H1 (cell line): ENCODE measurements around the gene MAP7D1. TPM values are rescaled to one million over a fixed set of nuclear protein-coding genes. Genes with fewer than 3 reads are reported as not detected.

Experiments used
- CTCF ChIA-PET: fragments of 300-600 bp; sonication (Branson Sonifier 250); formaldehyde crosslinking; loops from one replicate; lab custom pipeline; 2021; ENCODE audit not compliant: partially characterized antibody; lab: Charles Lee
- POLR2A ChIA-PET: fragments of 300-600 bp; sonication (Branson Sonifier 250); formaldehyde crosslinking; loops from one replicate; lab custom pipeline; 2021; ENCODE audit warnings: inconsistent platforms; ENCODE audit not compliant: partially characterized antibody; lab: Charles Lee
- DNase-seq, 2 experiments: peaks; one replicate each; pipeline versions ENCODE4 v3.0.0 to v3.0.0-alpha.2; 2010 to 2022; ENCODE audit warnings: low spot score in 2 of 2, low read depth in 1 of 2, mixed read lengths in 1 of 2
- FAIRE-seq: peaks from 2 replicates; lab custom pipeline; 2011; peaks lifted over from hg19 to GRCh38; lab: Jason Lieb, UNC
- H2AFZ ChIP-seq: 2 replicates; pipeline ENCODE4 v1.8.1; 2012; ENCODE audit warnings: low read length, inconsistent platforms
- H2AK5ac ChIP-seq: 2 replicates; pipeline ENCODE4 v1.6.1; 2013; ENCODE audit warnings: low read depth, low read length
- H2BK120ac ChIP-seq: replicated peaks from 2 replicates; pipeline ENCODE3; 2013; ENCODE audit warnings: low read depth, low read length, inconsistent platforms
- H2BK12ac ChIP-seq: 2 replicates; pipeline ENCODE4 v1.6.1; 2013; ENCODE audit warnings: low read depth, low read length
- H2BK15ac ChIP-seq: 2 replicates; pipeline ENCODE4 v1.6.1; 2013; ENCODE audit warnings: low read length
- H2BK20ac ChIP-seq: 2 replicates; pipeline ENCODE4 v1.6.1; 2013; ENCODE audit warnings: low read length
- H2BK5ac ChIP-seq: 2 replicates; pipeline ENCODE4 v1.6.1; 2013; ENCODE audit warnings: low read depth, low read length
- H3K14ac ChIP-seq: 2 replicates; pipeline ENCODE4 v1.6.1; 2013; ENCODE audit warnings: inconsistent platforms; ENCODE audit not compliant: insufficient read length
- H3K18ac ChIP-seq: 2 replicates; pipeline ENCODE4 v1.6.1; 2013; ENCODE audit warnings: low read length; ENCODE audit errors: extremely low read depth
- H3K23ac ChIP-seq: 2 replicates; pipeline ENCODE4 v1.6.1; 2013; ENCODE audit warnings: inconsistent platforms; ENCODE audit not compliant: insufficient read length
- H3K23me2 ChIP-seq: 2 replicates; pipeline ENCODE4 v1.6.1; 2013; ENCODE audit warnings: low read depth, low read length
- H3K27ac ChIP-seq: 2 replicates; pipeline ENCODE4 v1.6.1; 2011; ENCODE audit warnings: low read depth, low read length, inconsistent platforms
- H3K27me3 ChIP-seq, 4 experiments: replicated peaks in 1 of 4; 1 replicate in 1 of 4; 2 replicates in 3 of 4; pipeline versions ENCODE4 v1.6.1 to v1.8.1; 2011 to 2013; ENCODE audit warnings: low read length in 3 of 4, mild to moderate bottlenecking in 3 of 4, inconsistent platforms in 2 of 4, mixed read lengths in 2 of 4, moderate library complexity in 1 of 4; ENCODE audit not compliant: control insufficient read depth in 3 of 4, insufficient read depth in 3 of 4; ENCODE audit errors: extremely low read depth in 1 of 4
- H3K36me3 ChIP-seq, 4 experiments: 2 replicates each; pipeline versions ENCODE4 v1.6.1 to v1.8.1; 2011 to 2013; ENCODE audit warnings: mild to moderate bottlenecking in 4 of 4, low read length in 3 of 4, moderate library complexity in 2 of 4, control low read depth in 1 of 4, inconsistent platforms in 1 of 4; ENCODE audit not compliant: insufficient read depth in 4 of 4, control insufficient read depth in 2 of 4
- H3K4ac ChIP-seq: replicated peaks from 2 replicates; pipeline ENCODE3; 2013; ENCODE audit warnings: low read length, low read depth, mixed read lengths, inconsistent platforms; ENCODE audit not compliant: insufficient read length
- H3K4me1 ChIP-seq, 4 experiments: replicated peaks in 1 of 4; 1 replicate in 1 of 4; 2 replicates in 3 of 4; pipeline versions ENCODE4 v1.6.1 to v1.8.1; 2011 to 2013; ENCODE audit warnings: low read length in 3 of 4, inconsistent platforms in 2 of 4, mixed read lengths in 1 of 4; ENCODE audit not compliant: insufficient read depth in 4 of 4, control insufficient read depth in 3 of 4
- H3K4me2 ChIP-seq, 2 experiments: 2 replicates each; pipeline versions ENCODE4 v1.6.1 to v1.8.1; 2011 to 2013; ENCODE audit warnings: low read depth in 2 of 2, low read length in 2 of 2, control low read depth in 1 of 2, inconsistent platforms in 1 of 2, mild to moderate bottlenecking in 1 of 2; ENCODE audit not compliant: insufficient read depth in 1 of 2
- H3K4me3 ChIP-seq, 4 experiments: fragments of 200-600, 300-600 bp in 1 of 4; sonication (generic), shearing (Covaris generic), sonication (Bioruptor Twin) in 1 of 4; 2 replicates each; pipeline versions ENCODE4 v1.5.1 to v1.8.1; 2011 to 2016; ENCODE audit warnings: low read length in 4 of 4, low read depth in 3 of 4, control low read depth in 2 of 4, inconsistent platforms in 2 of 4, mild to moderate bottlenecking in 2 of 4, mixed read lengths in 1 of 4, moderate library complexity in 1 of 4; ENCODE audit not compliant: insufficient read depth in 2 of 4; ENCODE audit errors: extremely low read depth in 1 of 4
- H3K56ac ChIP-seq: replicated peaks from 2 replicates; pipeline ENCODE3; 2013; ENCODE audit warnings: low read depth, mild to moderate bottlenecking, mixed read lengths, low read length, inconsistent platforms; ENCODE audit not compliant: insufficient read length
- H3K79me1 ChIP-seq: 2 replicates; pipeline ENCODE4 v1.6.1; 2013; ENCODE audit warnings: low read depth, low read length, control low read depth
- H3K79me2 ChIP-seq, 2 experiments: 2 replicates each; pipeline versions ENCODE4 v1.6.1 to v1.8.1; 2012 to 2013; ENCODE audit warnings: low read length in 2 of 2, mild to moderate bottlenecking in 2 of 2, inconsistent platforms in 1 of 2; ENCODE audit not compliant: insufficient read depth in 2 of 2, control insufficient read depth in 1 of 2
- H3K9ac ChIP-seq, 4 experiments: replicated peaks in 1 of 4; 1 replicate in 1 of 4; 2 replicates in 3 of 4; pipeline versions ENCODE4 v1.6.1 to v1.8.1; 2011 to 2013; ENCODE audit warnings: low read depth in 3 of 4, low read length in 3 of 4, control low read depth in 2 of 4, mild to moderate bottlenecking in 2 of 4, moderate library complexity in 2 of 4, inconsistent platforms in 1 of 4; ENCODE audit errors: extremely low read depth in 1 of 4
- H3K9me3 ChIP-seq, 2 experiments: 2 replicates each; pipeline versions ENCODE4 v1.6.1 to v1.8.1; 2012 to 2013; ENCODE audit warnings: mild to moderate bottlenecking in 2 of 2, moderate library complexity in 2 of 2, control low read depth in 1 of 2, inconsistent platforms in 1 of 2, low read depth in 1 of 2, low read length in 1 of 2, mixed read lengths in 1 of 2; ENCODE audit not compliant: insufficient read depth in 2 of 2
- H4K20me1 ChIP-seq, 2 experiments: replicated peaks in 1 of 2; 2 replicates each; pipeline versions ENCODE3 to v1.8.1; 2011 to 2013; ENCODE audit warnings: inconsistent platforms in 2 of 2, low read length in 2 of 2, mild to moderate bottlenecking in 1 of 2; ENCODE audit not compliant: insufficient read depth in 2 of 2, control insufficient read depth in 1 of 2
- H4K5ac ChIP-seq: 2 replicates; pipeline ENCODE4 v1.6.1; 2013; ENCODE audit warnings: low read length, low read depth, mixed read lengths, inconsistent platforms; ENCODE audit not compliant: insufficient read length
- H4K8ac ChIP-seq: 2 replicates; pipeline ENCODE4 v1.8.0; 2013; ENCODE audit warnings: mild to moderate bottlenecking, moderate library complexity, low read length, inconsistent platforms; ENCODE audit not compliant: insufficient read depth; ENCODE audit errors: extremely low read depth
- H4K91ac ChIP-seq: replicated peaks from 2 replicates; pipeline ENCODE3; 2013; ENCODE audit warnings: low read length, mixed read lengths, inconsistent platforms; ENCODE audit not compliant: insufficient read length
- BRCA1 ChIP-seq: IDR thresholded peaks from 2 replicates; pipeline ENCODE4 v1.6.1; 2012; ENCODE audit warnings: low read depth, low read length, improper control_type of control experiment
- EP300 ChIP-seq, 2 experiments: IDR thresholded peaks; 1 replicate in 1 of 2; 2 replicates in 1 of 2; pipeline ENCODE4 v1.6.1; 2011 to 2012; ENCODE audit warnings: low read depth in 2 of 2, low read length in 2 of 2, mild to moderate bottlenecking in 2 of 2, borderline replicate concordance in 1 of 2, inconsistent platforms in 1 of 2, moderate library complexity in 1 of 2
- POLR2A ChIP-seq, 2 experiments: IDR thresholded peaks; 1 replicate in 1 of 2; 2 replicates in 1 of 2; pipeline ENCODE4 v1.6.1; 2011; ENCODE audit warnings: low read depth in 2 of 2, low read length in 2 of 2, mild to moderate bottlenecking in 2 of 2; ENCODE audit errors: control extremely low read depth in 1 of 2
- SIX5 ChIP-seq: IDR thresholded peaks from 2 replicates; pipeline ENCODE4 v1.6.1; 2011; ENCODE audit warnings: mild to moderate bottlenecking, low read depth, low read length
- SP2 ChIP-seq: IDR thresholded peaks from 2 replicates; pipeline ENCODE4 v1.6.1; 2012; ENCODE audit warnings: mild to moderate bottlenecking, low read length, inconsistent platforms
- SRF ChIP-seq: IDR thresholded peaks from 2 replicates; pipeline ENCODE4 v1.6.1; 2011; ENCODE audit warnings: mild to moderate bottlenecking, low read depth, low read length, moderate library complexity
- WGBS, 2 experiments: shearing (Covaris generic) in 1 of 2; methylation state at CpG; one replicate each; pipeline versions ENCODE4 v1.1.6 to v1.1.7; 2013 to 2015; ENCODE audit warnings: low lambda C conversion rate in 2 of 2, mixed read lengths in 2 of 2, inconsistent platforms in 1 of 2, low coverage in 1 of 2, missing lambda C conversion rate in 1 of 2; ENCODE audit not compliant: insufficient replicate concordance in 2 of 2, insufficient coverage in 1 of 2, insufficient read length in 1 of 2; ENCODE audit errors: extremely low coverage in 1 of 2, missing lambda C conversion rate in 1 of 2; 5-methylcytosine and 5-hydroxymethylcytosine counted together
- polyA plus RNA-seq, 7 experiments: library from polyadenylated mRNA; depleted of rRNA in 3 of 7; stranded (reverse) in 5 of 7; unstranded in 2 of 7; fragments of >200 nt in 5 of 7; fragments of 200-250 nt in 2 of 7; gene quantifications; 1 replicate in 5 of 7; 2 replicates in 1 of 7; 4 replicates in 1 of 7; pipeline versions ENCODE4 v1.2.1 to v1.2.3, GENCODE V29; 2011 to 2013; ENCODE audit warnings: missing spikeins in 2 of 7, mixed read lengths in 2 of 7
- total RNA-seq: library from RNA; stranded (reverse); fragmentation: NEBNext Ultra II Directional; extraction: Animal tissue kit (Norgen Biotek cat#: 25700); gene quantifications from 2 replicates; pipeline ENCODE4 v1.2.1, GENCODE V29; 2021

MAP7D1 gene
- total and polyA plus RNA-seq, 2 of the 8 experiments (the other 6 are each of a cell fraction or from before 2014, with no cell fraction given), result 18.2 to 52.4 TPM

- no peak overlapping the region for H3K4me2 ChIP-seq
- H2BK12ac ChIP-seq, result no peak overlapping the region
- no peak overlapping the region for H3K18ac ChIP-seq
- H3K27ac ChIP-seq, result no peak overlapping the region
- no peak overlapping the region for H2AK5ac ChIP-seq
- no peaks in the 10 kb centered on the region for H3K23me2 ChIP-seq
- H3K27me3 ChIP-seq, result no peaks in the 10 kb centered on the region
- H4K5ac ChIP-seq, result no peak overlapping the region
- H3K79me2 ChIP-seq, result no peaks in the 10 kb centered on the region
- 93% methylated on average over 8 of the region's 9 CpGs; no CpG with 5 or more reads in 1 of the 2 experiments for WGBS, 2 experiments
- no peak overlapping the region for H3K56ac ChIP-seq
- no peak overlapping the region for H3K4ac ChIP-seq
- H3K4me1 ChIP-seq, result no peaks in the 10 kb centered on the region
- POLR2A ChIA-PET, result interaction anchor here (0.6 to 1.5 kb wide), 5 partner anchors 8 to 403 kb away, joined by 3 to 6 read pairs (median 3); no protein-coding TSS in a partner anchor
- no peak for FAIRE-seq
- H3K79me1 ChIP-seq, result no peaks in the 10 kb centered on the region
- H3K4me3 ChIP-seq, result no peak overlapping the region
- CTCF ChIA-PET, result interaction anchor here (1.0 to 32.6 kb wide), 7 partner anchors 11 to 202 kb away, joined by 3 to 738 read pairs (median 4); partner anchors contain the start of gene TRAPPC3
- no peak overlapping the region for H2BK15ac ChIP-seq
- H4K20me1 ChIP-seq, result no peaks in the 10 kb centered on the region
- DNase-seq, result no peak
- no peak overlapping the region for H2BK120ac ChIP-seq
- H3K14ac ChIP-seq, result no peak overlapping the region
- TF ChIP-seq EP300 (IDR thresholded peaks at IDR 0.05; ENCODE audit: borderline replicate concordance in 1 of 2, low read depth in 2 of 2, low read length in 2 of 2) (no peak), SIX5 (no peak), POLR2A (IDR thresholded peaks at IDR 0.05; ENCODE audit: control extremely low read depth in 1 of 2, low read depth in 2 of 2, low read length in 2 of 2) (no peak), BRCA1 (no peak), SRF (no peak), SP2 (no peak)
- TF ChIP-seq, all 59 proteins: peak for 0
- H4K91ac ChIP-seq, result no peak overlapping the region
- no peaks in the 10 kb centered on the region for H3K36me3 ChIP-seq
- H3K9me3 ChIP-seq, result no peaks in the 10 kb centered on the region
- no peak overlapping the region for H3K23ac ChIP-seq
- H2BK5ac ChIP-seq, result no peak overlapping the region; the same call in 1 of the 2 replicates
- no peak overlapping the region for H3K9ac ChIP-seq
- peak overlapping the region; percentile 57; the same call in 1 of the 2 replicates for H4K8ac ChIP-seq
- H2AFZ ChIP-seq, result no peak overlapping the region
- H2BK20ac ChIP-seq, result no peak overlapping the region
These were observed 48.6 kb upstream of the MAP7D1 start for GRCh38 chr1:36107394-36107793.
